Colon (tissue), 2 donors: Measurements from ENCODE around the gene FZR1.
"Not testable (repeated sequence)": the region's sequence is repeated elsewhere in the genome, so short reads cannot be mapped to it uniquely, and the experiment has no call there.

Experiments
- FAIRE-seq: peaks from 2 replicates; lab custom pipeline; 2012; peaks lifted over from hg19 to GRCh38; lab: Jason Lieb, UNC
- donor health status: control.
- donor health status: control.

The FZR1 gene

DNA sequence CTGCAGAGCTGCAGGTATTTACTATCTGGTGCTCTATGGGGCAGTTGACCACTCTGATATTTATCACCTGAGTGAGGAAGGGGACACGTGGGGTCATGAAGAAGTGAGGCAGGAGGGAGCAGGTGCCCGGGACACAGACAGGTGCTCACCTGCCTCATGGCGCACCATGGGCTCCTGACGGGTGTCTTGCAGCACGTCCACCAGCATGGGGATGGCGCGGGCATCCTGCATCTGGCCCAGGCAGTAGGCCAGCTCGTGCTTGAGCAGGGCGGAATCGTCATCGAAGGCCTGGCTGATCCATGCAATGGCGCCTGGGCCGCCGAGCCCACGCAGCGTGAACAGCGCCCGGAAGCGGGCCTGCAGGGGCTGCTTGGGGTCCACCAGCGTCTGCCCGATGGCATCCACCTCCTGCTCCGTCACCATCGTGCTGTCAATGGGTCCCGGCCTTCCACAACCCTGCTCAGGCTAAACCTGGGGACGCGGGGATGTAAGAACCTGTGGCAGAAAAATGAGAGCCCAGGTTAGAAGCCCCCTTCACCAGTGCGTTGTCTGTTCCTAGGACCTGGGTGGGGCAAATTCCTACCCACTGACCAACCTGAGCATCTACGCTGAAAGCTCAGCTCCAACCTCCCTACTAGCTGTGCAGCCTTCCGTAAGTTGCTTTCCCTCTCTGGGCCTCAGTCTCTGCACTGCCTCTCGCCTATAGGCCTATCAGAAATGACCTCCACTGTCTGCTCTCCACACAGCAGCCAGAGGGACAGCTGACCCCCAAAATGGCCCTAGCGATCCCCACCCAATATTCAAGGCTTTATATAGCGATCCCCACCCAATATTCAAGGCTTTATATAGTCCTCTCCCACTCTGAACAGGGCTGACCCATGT lies 9.5 kb upstream of the FZR1 start:
- FAIRE-seq = no peak

GRCh38 chr19:3497757-3498520 lies 8.2 kb upstream of the FZR1 start:
- FAIRE-seq = no peak

- no peak for FAIRE-seq
Observed at GRCh38 chr19:3499738-3500428, 6.2 kb upstream of the FZR1 start.

DNA sequence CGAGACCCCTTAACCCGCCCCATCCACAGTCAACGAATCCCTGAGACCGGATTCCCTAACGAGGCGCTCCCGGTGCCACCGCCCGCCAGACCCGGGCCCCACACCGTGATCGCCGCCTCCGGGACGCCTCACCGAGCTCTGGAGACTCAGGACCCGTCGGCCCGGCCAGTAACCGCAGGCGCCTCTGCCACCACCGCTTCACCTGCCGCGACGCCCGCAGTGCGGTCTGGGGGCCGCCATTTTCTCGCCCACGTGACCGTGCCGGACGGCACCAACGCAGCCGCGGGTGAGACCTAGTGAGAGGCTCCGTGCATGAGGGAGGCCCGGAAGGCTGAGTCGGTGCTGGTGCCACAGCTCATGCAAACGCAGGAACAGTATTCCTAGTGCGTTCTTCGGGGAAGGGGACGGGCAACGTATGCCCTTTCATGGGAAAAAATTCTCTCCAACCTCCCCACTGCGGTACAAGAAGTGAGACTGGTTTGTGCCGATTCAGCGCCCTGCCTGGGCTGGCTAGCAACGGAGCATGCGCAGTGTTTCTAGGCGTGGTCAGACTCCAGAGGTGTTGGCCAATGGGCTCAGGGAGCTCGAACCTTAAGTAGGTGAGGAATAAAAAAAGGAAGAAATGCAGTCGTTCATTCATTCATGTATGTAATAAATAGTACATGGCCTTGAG lies 5.5 kb upstream of the FZR1 start, which contains the start of gene DOHH:
DOHH (minus strand) TSS at position 246 of the 673 bp plus-strand sequence. CDS start 3,860 bp downstream, outside the sequence.
- no peak for FAIRE-seq

DNA sequence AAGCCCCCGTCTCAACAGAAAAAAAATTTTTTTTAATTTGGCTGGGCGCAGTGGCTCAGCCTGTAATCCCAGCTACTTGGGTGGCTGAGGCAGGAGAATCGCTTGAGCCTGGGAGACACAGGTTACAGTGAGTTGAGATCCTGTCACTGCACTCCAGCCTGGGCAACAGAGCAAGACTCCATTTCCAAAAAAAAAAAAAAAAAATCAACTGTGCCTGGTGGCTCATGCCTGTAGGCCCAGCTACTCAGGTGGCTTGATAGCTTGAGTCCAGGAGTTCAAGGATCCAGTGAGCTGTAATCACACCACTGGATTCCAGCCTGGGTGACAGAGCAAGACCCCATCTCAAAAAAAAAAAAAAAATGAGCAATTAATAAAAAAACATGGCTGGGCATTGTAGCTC lies 4.3 kb upstream of the FZR1 start:
- FAIRE-seq = no peak

- FAIRE-seq = no peak
Observed at GRCh38 chr19:3503036-3503572, 3.0 kb upstream of the FZR1 start.

- FAIRE-seq = no peak
Observed at GRCh38 chr19:3504735-3505134, 1.4 kb upstream of the FZR1 start.

DNA sequence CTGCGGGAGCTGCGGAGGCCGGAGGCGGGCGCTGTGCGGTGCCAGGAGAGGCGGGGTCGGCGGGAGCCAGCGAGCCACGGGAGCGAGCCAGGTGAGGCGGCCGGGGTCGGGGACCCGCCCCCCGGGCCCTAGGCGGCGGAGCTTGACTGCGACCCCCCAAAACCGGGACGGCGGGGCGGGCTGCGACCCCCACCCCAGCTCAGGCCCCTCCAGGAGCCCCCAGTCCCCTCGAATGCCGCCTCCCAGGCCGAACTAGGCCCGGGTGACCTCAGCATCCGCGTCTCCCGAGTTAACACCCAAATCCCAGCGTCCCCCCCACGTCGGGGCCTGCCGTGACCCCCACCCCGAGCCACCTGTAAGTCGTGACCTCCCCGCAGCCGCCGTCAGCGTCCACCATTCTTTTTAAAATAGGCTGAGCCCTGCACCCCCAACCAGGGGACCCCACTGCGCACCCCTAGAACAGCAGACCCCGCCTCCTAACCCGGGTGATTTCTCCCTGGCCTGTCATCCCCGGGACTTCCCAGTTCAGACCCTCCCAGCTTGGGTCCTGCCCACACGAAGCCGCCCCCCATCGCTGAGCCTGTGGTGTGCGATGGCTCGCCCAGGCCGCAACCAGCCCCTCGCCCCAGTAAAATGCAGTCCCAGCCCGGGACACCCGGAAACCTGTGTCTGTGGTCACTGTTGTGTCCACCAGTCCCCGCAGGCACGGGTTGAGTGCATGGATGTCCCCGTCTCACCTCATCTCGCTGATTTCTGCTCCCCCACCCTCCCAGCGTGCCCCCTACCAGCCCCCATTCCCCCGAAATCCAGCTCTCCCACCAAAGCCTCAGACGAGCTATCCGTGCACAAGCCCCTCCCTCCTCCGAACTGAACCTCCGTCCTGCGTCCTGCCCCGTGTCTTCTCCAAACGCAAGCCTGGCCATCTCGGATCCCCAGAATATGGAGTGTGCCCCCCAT lies 551 bp downstream of the FZR1 start:
- no peak for FAIRE-seq

DNA sequence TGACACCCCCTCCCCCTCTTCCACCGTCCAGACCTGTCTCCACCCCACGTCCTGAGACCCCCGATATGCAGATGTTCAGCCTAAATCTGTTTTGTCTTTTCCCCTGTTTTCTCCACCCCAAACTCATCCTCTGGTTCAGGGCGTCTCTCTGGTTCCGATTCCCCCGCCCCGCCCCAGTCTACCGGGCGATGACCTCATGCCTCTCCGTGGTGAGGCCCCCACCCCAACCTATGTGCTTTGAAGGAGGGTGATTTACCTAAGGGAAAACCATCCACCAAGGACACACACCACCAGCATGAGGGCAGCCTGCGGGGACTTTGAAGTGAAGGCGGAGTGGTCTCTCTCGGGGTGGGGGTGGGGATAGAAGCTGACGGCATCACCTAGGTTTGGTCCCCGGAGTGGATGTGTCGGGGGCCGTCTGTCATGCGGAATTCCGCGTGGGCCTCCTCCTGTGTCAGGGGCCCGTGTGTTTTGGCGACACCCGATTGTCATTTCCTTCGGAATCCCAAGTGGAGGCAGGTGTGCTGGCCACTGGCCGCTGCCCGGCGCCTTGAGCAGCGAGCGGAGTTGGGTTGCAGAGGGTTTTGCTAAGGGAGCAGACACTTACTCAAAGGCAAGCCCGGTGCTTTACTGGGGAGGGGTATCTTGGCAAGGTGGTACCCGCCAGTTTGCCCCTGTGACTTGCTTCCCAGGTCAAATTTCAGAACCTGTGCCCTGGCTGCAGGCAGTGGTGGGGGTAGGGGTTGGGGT lies 1.4 kb downstream of the FZR1 start:
- no peak for FAIRE-seq

GRCh38 chr19:3508121-3508661 lies 2.1 kb downstream of the FZR1 start:
- not testable (repeated sequence) for FAIRE-seq

DNA sequence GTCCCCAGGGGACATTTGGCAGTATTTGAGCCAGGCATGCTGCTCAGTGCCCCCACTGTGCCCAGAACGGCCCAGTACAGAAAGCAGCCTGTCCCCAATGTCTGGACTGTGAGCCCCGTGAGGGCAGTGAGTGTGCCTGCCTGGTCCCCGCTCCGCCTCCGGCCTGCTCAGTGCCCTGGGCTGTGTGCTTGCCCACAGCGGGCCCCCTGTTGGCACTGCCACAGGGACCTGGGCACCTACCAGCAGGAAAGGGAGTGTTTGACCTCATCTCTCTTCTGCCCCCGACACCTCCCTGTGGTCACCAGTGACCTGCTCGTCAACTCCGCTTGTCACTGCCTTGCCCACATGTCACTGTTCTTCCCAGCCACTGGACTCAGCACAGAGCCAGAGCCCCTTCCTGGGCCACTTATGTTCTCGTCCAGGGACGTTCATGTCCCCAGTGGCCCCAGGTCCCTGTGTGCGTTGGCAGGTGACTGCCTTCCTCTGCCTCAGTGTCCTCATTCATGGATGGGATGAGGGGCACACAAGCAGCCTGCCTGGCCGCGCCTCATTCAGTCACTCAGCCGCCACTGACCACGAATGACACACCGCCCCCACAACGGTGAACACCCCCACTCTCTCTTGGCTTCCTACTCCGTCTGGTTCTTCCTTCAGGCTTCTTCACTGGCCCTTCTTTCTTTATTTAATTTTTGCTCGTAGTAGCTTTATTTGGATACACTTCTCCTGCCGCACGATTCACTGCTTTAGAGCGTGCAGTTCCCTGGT lies 2.8 kb downstream of the FZR1 start:
- no peak for FAIRE-seq

DNA sequence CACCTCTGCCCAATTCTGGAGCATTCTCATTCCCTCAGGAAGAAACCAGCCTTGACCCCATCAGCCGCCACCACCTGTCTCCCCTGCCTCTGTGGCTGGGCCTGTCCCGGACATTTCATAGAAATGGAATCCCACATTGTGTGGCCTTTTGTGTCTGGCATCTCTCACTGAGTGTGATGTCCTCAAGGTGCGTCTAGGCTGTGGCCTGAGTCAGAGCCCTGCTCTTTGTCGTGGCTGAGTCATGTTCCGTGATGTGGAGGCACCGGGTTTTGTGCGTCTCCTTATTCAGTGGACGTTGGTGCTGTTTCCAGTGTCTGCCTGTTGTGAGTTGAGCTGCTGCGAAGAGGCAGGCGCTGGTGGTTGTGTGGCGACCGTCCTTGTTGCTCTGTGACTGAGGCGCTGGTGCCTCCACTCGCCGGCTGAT lies 3.5 kb downstream of the FZR1 start:
- FAIRE-seq = no peak

DNA sequence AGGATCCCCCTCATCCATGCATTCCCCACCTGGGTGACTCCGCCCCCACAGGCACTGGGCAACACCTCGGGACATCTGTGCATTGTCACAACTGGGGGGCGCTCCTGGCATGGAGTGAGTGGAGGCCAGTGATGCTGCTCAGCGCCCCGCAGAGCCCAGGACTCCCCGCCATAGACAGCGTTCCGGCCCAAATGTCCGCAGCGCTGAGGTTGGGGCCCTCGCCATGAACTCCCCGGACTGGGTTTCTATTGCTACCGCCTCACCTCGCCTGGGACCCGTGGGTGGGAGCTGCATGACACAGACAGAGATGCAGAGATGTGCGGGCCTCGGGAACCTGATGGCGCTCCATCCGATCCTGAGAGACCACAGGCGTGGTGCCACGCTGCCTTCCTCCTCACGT lies 4.6 kb downstream of the FZR1 start:
- no peak for FAIRE-seq

DNA sequence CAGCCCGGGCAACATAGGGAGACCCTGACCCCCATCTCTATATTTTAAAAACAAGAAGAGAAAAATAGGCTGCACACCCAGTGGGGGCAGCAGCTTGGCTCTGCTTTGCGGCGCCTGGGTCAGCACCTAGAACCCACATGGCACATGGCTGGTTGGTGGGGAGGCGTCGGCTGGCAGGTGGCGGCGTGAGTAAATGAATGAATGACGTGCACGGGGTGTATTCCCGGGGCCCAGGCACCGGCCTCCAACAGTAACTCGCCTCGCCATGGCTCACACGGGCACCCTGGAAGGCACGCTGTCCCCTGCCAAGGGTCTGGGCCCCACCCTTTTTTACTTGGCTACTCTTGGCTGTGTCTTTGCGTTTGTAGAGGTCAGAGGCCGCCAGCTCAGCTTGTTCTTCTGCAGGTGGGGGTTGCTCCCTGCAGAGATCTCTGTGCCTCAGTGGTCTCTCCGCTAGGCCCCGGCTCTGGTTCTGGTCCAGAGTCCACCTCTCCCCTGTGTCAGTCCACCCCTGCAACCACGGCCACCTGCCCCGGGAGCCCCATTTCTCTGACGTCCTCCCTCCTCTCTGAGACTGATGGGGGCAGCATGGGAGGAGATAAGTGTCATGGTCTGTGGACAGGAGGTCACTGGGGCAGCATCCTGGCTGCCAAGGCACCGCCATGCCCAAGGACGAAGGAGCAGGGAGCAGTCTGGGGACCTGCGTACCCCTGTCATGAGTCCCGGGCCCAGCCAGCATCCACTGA lies 5.6 kb downstream of the FZR1 start:
- no peak for FAIRE-seq

DNA sequence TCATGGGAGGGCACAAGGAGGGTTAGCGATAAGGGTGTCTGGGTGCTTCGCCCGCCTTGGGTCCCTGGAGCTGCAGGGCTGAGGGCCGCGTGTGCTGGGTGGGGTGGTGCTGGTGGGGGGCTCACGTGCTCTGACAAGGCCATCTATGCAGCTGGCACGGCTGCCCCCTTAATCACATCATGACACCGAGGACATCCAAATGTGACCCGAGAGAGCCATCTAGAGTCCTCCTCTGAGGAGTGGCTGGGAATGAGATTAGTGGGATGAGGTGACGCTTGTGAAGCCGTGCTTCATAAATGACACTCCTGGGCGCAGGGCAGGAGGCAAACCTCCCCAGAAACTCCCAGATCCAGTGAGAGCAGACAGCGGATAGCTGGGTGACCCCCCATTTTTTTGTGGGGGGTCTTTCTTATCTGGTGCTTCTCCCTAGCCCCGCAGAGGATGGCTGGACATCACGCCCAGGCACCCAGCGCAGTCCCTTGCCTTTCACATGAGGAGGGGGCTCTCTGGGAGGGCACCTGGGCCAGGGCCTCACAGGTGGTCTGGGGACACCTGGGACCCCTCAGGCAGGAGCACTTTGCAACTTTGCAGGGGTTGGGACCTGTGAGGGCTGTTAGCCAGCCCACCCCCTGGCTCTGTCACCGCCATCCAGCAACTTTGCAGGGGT lies 6.6 kb downstream of the FZR1 start:
- no peak for FAIRE-seq

DNA sequence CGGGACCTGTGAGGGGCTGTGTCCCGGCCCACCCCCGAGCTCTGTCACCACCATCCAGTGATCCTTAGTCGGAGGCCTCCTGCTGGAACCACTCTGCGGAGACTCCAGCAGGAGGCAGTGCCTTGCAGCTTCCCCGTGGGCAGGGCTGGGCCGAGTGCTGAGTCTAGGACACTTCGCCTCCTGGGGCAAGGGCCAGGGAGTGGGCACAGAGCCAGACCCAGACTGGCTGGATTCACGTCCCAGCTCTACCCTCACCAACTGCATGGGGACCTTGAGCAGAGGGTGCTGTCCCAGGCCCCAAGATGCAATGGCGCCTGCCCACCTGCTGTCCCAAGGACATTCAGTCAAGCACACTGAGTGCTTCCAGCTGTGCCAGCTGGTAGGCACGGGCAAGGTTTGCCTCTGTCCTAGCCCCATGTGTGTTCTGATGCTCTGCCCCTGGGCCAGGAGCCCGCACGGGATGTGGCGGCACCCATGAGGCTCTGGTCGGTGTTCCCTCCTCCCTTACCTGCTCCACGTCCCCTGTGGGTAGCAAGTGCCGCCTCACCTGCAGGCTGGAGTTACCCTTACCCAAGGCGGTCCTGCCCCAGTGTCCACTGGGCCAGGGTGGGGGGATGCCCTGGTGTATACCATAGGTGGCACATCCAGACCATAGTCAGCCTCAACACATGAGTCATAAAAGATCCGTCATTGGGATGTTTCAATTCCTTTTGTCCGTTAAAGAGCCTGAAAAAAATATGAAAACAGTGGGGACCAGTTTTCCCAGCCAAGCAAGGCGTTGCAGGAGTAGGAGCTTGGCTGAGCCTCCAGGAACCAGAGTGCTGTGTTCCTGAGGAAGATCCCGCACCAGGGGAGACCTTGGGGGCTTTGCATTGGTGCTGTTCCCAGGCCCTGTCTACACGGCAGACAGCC lies 7.4 kb downstream of the FZR1 start:
- FAIRE-seq = no peak
